Camera-type eye (tissue), 1 donor: ENCODE results near the gene MED4. TPM values are rescaled to one million over a fixed set of nuclear protein-coding genes. Genes with fewer than 3 reads are reported as not detected.

ENCODE experiments used
- total RNA-seq: library from RNA; depleted of rRNA; stranded (reverse); fragments of >200 nt; gene quantifications from one replicate; pipeline ENCODE4 v1.2.3, GENCODE V29; 2014

The MED4 gene, protein sequence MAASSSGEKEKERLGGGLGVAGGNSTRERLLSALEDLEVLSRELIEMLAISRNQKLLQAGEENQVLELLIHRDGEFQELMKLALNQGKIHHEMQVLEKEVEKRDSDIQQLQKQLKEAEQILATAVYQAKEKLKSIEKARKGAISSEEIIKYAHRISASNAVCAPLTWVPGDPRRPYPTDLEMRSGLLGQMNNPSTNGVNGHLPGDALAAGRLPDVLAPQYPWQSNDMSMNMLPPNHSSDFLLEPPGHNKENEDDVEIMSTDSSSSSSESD
- total RNA-seq, result 46.1 TPM

GRCh38 chr13:48094781-48095502 is at the start of gene MED4:
MED4 (minus strand) TSS chr13:48095104; CDS start chr13:48095078, 26 bp downstream.

DNA sequence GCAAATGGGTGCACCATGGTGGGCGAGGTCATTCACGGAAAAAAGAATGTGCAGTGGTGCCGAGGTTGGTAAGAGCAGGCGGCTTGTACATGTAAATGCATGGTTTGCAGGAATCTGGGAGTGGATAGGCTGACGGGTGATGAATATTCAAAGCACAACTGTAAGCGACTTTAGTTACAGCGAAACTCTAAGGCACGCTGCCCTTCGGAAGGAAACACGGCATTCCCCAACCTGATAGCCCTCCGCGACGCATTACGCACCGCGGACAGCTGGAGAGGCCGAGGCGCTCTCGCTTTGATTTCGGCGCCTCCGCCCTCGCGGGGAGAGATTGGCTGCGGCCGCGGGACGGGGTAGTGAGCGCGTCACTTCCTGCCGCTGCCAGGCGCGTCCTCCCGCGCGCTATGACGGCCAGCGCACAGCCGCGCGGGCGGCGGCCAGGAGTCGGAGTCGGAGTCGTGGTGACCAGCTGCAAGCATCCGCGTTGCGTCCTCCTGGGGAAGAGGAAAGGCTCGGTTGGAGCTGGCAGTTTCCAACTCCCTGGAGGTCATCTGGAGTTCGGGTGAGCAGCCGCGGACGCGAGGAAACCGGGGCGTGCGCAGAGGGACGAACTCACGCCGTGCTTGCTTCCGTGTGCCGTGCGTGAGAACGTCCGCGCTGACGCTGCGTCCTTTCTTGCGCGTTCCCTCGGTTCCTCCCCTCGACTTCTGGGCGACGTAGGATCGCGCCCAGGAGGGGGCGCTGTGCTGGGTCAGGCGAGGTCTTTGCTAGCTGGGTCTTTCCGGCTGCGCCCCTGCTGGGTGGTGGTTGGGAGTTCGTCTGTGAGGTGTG is 57.3 kb downstream of the MED4 start, which contains the start of gene NUDT15:
NUDT15 (plus strand) TSS at position 381 of the 828 bp plus-strand sequence; CDS start at position 402, 21 bp downstream.

Other genes starting within 250 kb of the MED4 start
- 77.1 TPM for gene SUCLA2, start 93.8 kb downstream of the MED4 start, total RNA-seq
- 11.4 TPM for gene NUDT15, start 57.4 kb downstream of the MED4 start, total RNA-seq
- 394 TPM for gene ITM2B, start 138.1 kb upstream of the MED4 start, total RNA-seq
- 56.1 TPM for gene RB1, start 208.6 kb upstream of the MED4 start, total RNA-seq